Smooth muscle cell (in vitro differentiated cells): ENCODE results near the gene CFAP161. TPM values are rescaled to one million over a fixed set of nuclear protein-coding genes. Genes with fewer than 3 reads are reported as not detected.

Source experiments
- DNase-seq: peaks from one replicate; lab custom pipeline; 2025; ENCODE audit not compliant: unreplicated experiment; lab: John Stamatoyannopoulos, UW
- H2AFZ ChIP-seq: fragments of 200-600 bp; sonication (generic); 2 replicates; pipeline ENCODE4 v1.6.0; 2016; ENCODE audit warnings: antibody characterized with exemption, low read depth, mild to moderate bottlenecking
- H3F3A ChIP-seq: fragments of 200-600 bp; sonication (generic); 2 replicates; pipeline ENCODE4 v1.6.0; 2017; ENCODE audit warnings: antibody characterized with exemption, low read depth
- H3K27ac ChIP-seq: fragments of 200-600 bp; sonication (generic); 2 replicates; pipeline ENCODE4 v1.5.1; 2016; ENCODE audit warnings: low read depth, mild to moderate bottlenecking
- H3K27me3 ChIP-seq: fragments of 200-600 bp; sonication (generic); 2 replicates; pipeline ENCODE4 v1.6.1; 2016; ENCODE audit warnings: low read depth, mild to moderate bottlenecking
- H3K36me3 ChIP-seq: fragments of 200-600 bp; sonication (generic); 2 replicates; pipeline ENCODE4 v1.5.1; 2016; ENCODE audit warnings: low read depth
- H3K4me1 ChIP-seq: fragments of 200-600 bp; sonication (generic); 2 replicates; pipeline ENCODE4 v1.5.1; 2016; ENCODE audit warnings: low read depth
- H3K4me2 ChIP-seq: fragments of 200-600 bp; sonication (generic); 2 replicates; pipeline ENCODE4 v1.6.0; 2016; ENCODE audit warnings: mild to moderate bottlenecking
- H3K4me3 ChIP-seq: fragments of 200-600 bp; sonication (generic); 2 replicates; pipeline ENCODE4 v1.5.1; 2016; ENCODE audit warnings: mild to moderate bottlenecking
- H3K79me2 ChIP-seq: fragments of 200-600 bp; sonication (generic); 2 replicates; pipeline ENCODE4 v1.6.0; 2016; ENCODE audit warnings: low read depth, mild to moderate bottlenecking
- H3K9ac ChIP-seq: fragments of 200-600 bp; sonication (generic); 2 replicates; pipeline ENCODE4 v1.6.0; 2016; ENCODE audit warnings: low read depth
- H3K9me3 ChIP-seq: fragments of 200-600 bp; sonication (generic); replicated peaks from 2 replicates; pipeline ENCODE4 v1.5.1; 2016; ENCODE audit warnings: low read depth
- H4K20me1 ChIP-seq: fragments of 200-600 bp; sonication (generic); 2 replicates; pipeline ENCODE4 v1.6.0; 2016; ENCODE audit warnings: low read depth
- CTCF ChIP-seq: fragments of 200-600 bp; sonication (generic); IDR thresholded peaks from 2 replicates; pipeline ENCODE4 v1.5.1; 2017; ENCODE audit warnings: borderline replicate concordance, mild to moderate bottlenecking, antibody characterized with exemption; ENCODE audit not compliant: insufficient read depth, poor library complexity, severe bottlenecking
- WGBS: methylation state at CpG from one replicate; pipeline ENCODE4 v1.1.7; 2016; ENCODE audit warnings: low lambda C conversion rate; 5-methylcytosine and 5-hydroxymethylcytosine counted together
- polyA plus RNA-seq: library from polyadenylated mRNA; unstranded; fragments of >200 nt; fragmentation: Nextera tagmentation; extraction: Ambion mirVana; gene quantifications from 2 replicates; pipeline ENCODE4 v1.2.1, GENCODE V29; 2016
- total RNA-seq: library from RNA; depleted of rRNA; stranded (reverse); fragments of >200 nt; gene quantifications from 2 replicates; pipeline ENCODE4 v1.2.3, GENCODE V29; 2014

CFAP161 gene
- total and polyA plus RNA-seq, 2 experiments from 2014 or later, result 0.94 TPM; not detected in 1

DNA sequence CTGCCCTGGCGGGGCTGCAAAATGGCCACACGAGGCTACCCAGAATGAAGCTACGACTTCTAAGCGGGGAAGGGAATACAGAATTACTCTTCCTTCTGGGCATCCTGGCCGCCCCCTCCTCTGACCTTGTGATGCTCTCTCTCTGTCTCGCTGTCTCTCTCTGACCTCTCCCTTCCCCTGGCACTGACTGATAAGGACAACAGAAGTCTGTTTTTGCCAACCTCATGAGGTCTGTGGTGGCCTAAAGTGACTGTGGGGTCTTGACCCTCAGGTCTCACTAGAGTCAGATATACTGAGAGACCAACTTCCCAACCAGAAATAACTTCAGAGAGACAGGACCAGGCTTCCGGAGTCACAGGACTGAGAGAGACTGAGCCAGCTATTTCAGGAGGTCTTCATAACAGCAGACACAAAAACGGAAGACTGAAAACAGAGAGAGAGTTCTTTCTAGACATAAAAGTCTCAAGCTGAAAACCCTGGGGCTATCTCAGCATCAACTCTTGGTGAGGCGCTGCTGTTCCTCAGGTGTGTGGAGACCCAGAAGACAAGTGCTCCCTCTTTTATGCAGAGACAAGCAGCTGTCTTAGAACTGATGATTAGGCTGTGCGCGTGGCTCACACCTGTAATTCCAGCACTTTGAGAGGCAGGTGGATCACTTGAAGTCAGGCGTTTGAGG is 38.2 kb upstream of the CFAP161 start:
- Histone ChIP-seq H3K79me2 (no peaks in the 10 kb centered on the region), H3K27me3 (no peaks in the 10 kb centered on the region), H3K4me3 (no peak overlapping the region), H3K27ac (no peak overlapping the region), H4K20me1 (no peaks in the 10 kb centered on the region), H3K36me3 (no peaks in the 10 kb centered on the region), H3K9me3 (no peaks in the 10 kb centered on the region), H3K9ac (no peak overlapping the region), H2AFZ (no peak overlapping the region), H3K4me1 (peaks cover 9% of the 10 kb centered on the region), H3F3A (peaks cover 8% of the 10 kb centered on the region), H3K4me2 (no peak overlapping the region)
- DNase-seq, result no peak
- TF ChIP-seq CTCF, result no peak
- WGBS, result 93% methylated on average over 12 of the region's 12 CpGs

- peaks cover 9% of the 10 kb centered on the region for H3K4me1 ChIP-seq
- no peaks in the 10 kb centered on the region for H3K27me3 ChIP-seq
- no peak for DNase-seq
- H3K4me2 ChIP-seq, result no peak overlapping the region
- peaks cover 8% of the 10 kb centered on the region for H3F3A ChIP-seq
- no peak overlapping the region for H3K9ac ChIP-seq
- no peak overlapping the region for H2AFZ ChIP-seq
- H3K27ac ChIP-seq, result no peak overlapping the region
- H4K20me1 ChIP-seq, result no peaks in the 10 kb centered on the region
- no peak overlapping the region for H3K4me3 ChIP-seq
- H3K9me3 ChIP-seq, result no peaks in the 10 kb centered on the region
- H3K79me2 ChIP-seq, result no peaks in the 10 kb centered on the region
- no peak for TF ChIP-seq CTCF
- H3K36me3 ChIP-seq, result no peaks in the 10 kb centered on the region
- 84% methylated on average over 6 of the region's 6 CpGs for WGBS
Measured at GRCh38 chr15:81096398-81096797, 37.7 kb upstream of the CFAP161 start.

GRCh38 chr15:81097116-81097889 is 36.8 kb upstream of the CFAP161 start:
- no peak overlapping the region for H3K9ac ChIP-seq
- H3K79me2 ChIP-seq, result no peaks in the 10 kb centered on the region
- H3K4me2 ChIP-seq, result no peak overlapping the region
- H3K27me3 ChIP-seq, result no peaks in the 10 kb centered on the region
- no peak overlapping the region for H3K27ac ChIP-seq
- no peak for TF ChIP-seq CTCF
- no peak overlapping the region for H2AFZ ChIP-seq
- peaks cover 5% of the 10 kb centered on the region for H3F3A ChIP-seq
- no peaks in the 10 kb centered on the region for H4K20me1 ChIP-seq
- 85% methylated on average over 10 of the region's 10 CpGs for WGBS
- no peak for DNase-seq
- no peak overlapping the region for H3K4me3 ChIP-seq
- no peaks in the 10 kb centered on the region for H3K36me3 ChIP-seq
- no peaks in the 10 kb centered on the region for H3K9me3 ChIP-seq
- peaks cover 3% of the 10 kb centered on the region for H3K4me1 ChIP-seq
